ENCODE results near the gene NPHP4. TPM values are rescaled to one million over a fixed set of nuclear protein-coding genes. Genes with fewer than 3 reads are reported as not detected.

Gene NPHP4
- total RNA-seq, 1 donor from 2014 or later = 12.8 TPM

- H3K27me3 Mint-ChIP-seq (ENCODE audit: unreplicated experiment) = no peaks in the 10 kb centered on the region
- DNase-seq (ENCODE audit: extremely low spot score, unreplicated experiment) = peak; percentile 81
- TF ChIP-seq CTCF (IDR thresholded peaks at IDR 0.05) = no peak
- H3K4me1 Mint-ChIP-seq (ENCODE audit: unreplicated experiment) = peaks cover 7% of the 10 kb centered on the region
- H3K27ac Mint-ChIP-seq (ENCODE audit: unreplicated experiment) = no peak overlapping the region
- peaks cover 8% of the 10 kb centered on the region for H3K36me3 Mint-ChIP-seq (ENCODE audit: unreplicated experiment)
- no peaks in the 10 kb centered on the region for H3K9me3 Mint-ChIP-seq (ENCODE audit: unreplicated experiment)
- no peak overlapping the region for H3K4me3 Mint-ChIP-seq (ENCODE audit: unreplicated experiment)
Measured at GRCh38 chr1:5908461-5909375, 83.5 kb downstream of the NPHP4 start.

GRCh38 chr1:5907966-5908365, 84.3 kb downstream of the NPHP4 start:
- DNase-seq (ENCODE audit: extremely low spot score, unreplicated experiment) = peak; percentile 62
- no peak for TF ChIP-seq CTCF (IDR thresholded peaks at IDR 0.05)

DNA sequence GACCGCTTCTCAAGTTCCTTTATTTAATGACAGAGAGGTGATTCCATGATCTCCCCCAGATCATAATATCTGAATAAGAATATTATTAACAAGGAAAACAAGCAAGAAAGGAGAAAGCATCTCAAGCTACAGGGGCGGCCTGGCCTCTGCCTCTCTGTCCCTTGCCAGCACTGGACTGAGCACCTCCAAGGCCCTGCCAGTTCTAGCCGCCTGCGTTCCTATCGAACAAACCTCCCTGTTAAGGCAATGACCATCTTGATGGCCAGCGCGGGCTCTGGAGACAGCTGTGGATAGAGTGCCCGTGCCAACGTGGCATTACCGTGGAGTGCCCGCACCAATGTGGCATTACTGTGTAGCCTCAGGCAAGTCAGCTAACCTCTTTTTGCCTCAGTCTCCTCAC, 84.8 kb downstream of the NPHP4 start:
- peaks cover 10% of the 10 kb centered on the region for H3K36me3 Mint-ChIP-seq (ENCODE audit: unreplicated experiment)
- peak; percentile 70 for DNase-seq (ENCODE audit: extremely low spot score, unreplicated experiment)
- no peak for TF ChIP-seq CTCF (IDR thresholded peaks at IDR 0.05)
- no peaks in the 10 kb centered on the region for H3K27me3 Mint-ChIP-seq (ENCODE audit: unreplicated experiment)
- H3K4me1 Mint-ChIP-seq (ENCODE audit: unreplicated experiment) = no peaks in the 10 kb centered on the region
- H3K27ac Mint-ChIP-seq (ENCODE audit: unreplicated experiment) = no peak overlapping the region
- no peaks in the 10 kb centered on the region for H3K9me3 Mint-ChIP-seq (ENCODE audit: unreplicated experiment)
- no peak overlapping the region for H3K4me3 Mint-ChIP-seq (ENCODE audit: unreplicated experiment)

More at GRCh38 chr1:5907966-5908365, 84.3 kb downstream of the NPHP4 start:
- no peak overlapping the region for H3K4me3 Mint-ChIP-seq (ENCODE audit: unreplicated experiment)
- no peaks in the 10 kb centered on the region for H3K4me1 Mint-ChIP-seq (ENCODE audit: unreplicated experiment)
- H3K9me3 Mint-ChIP-seq (ENCODE audit: unreplicated experiment) = no peaks in the 10 kb centered on the region
- H3K27ac Mint-ChIP-seq (ENCODE audit: unreplicated experiment) = no peak overlapping the region
- no peaks in the 10 kb centered on the region for H3K27me3 Mint-ChIP-seq (ENCODE audit: unreplicated experiment)
- H3K36me3 Mint-ChIP-seq (ENCODE audit: unreplicated experiment) = peaks cover 10% of the 10 kb centered on the region

DNA sequence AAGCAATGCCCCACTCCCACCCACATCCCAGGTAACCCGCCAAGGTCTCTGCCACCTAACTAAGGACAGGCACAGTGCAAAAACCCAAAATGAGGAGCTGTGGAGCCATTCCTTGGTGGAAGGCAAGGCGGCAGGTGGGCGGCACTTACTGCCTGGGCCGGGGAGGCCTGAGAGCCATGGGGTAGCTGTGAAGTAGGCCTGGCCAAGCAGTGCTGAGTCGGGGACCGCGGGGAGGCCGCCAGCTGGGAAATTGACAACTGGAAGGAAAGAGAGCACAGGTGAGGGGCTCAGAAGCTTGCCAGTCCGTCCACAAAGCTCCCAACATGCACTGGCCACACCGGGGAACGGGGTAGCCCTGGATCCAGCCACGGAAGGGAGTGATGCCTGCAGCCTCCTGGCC, 85.3 kb downstream of the NPHP4 start:
- Mint-ChIP-seq H3K4me3 (ENCODE audit: unreplicated experiment) (no peak overlapping the region), H3K36me3 (ENCODE audit: unreplicated experiment) (peaks cover 10% of the 10 kb centered on the region), H3K9me3 (ENCODE audit: unreplicated experiment) (no peaks in the 10 kb centered on the region), H3K27me3 (ENCODE audit: unreplicated experiment) (no peaks in the 10 kb centered on the region), H3K4me1 (ENCODE audit: unreplicated experiment) (no peaks in the 10 kb centered on the region), H3K27ac (ENCODE audit: unreplicated experiment) (no peak overlapping the region)
- TF ChIP-seq CTCF (IDR thresholded peaks at IDR 0.05) = no peak
- DNase-seq (ENCODE audit: extremely low spot score, unreplicated experiment) = peak; percentile 82

GRCh38 chr1:5906116-5906515, 86.1 kb downstream of the NPHP4 start:
- no peak for TF ChIP-seq CTCF (IDR thresholded peaks at IDR 0.05)
- DNase-seq (ENCODE audit: extremely low spot score, unreplicated experiment) = peak; percentile 74
- Mint-ChIP-seq H3K36me3 (ENCODE audit: unreplicated experiment) (peaks cover 10% of the 10 kb centered on the region), H3K4me1 (ENCODE audit: unreplicated experiment) (no peaks in the 10 kb centered on the region), H3K27ac (ENCODE audit: unreplicated experiment) (no peak overlapping the region), H3K27me3 (ENCODE audit: unreplicated experiment) (no peaks in the 10 kb centered on the region), H3K9me3 (ENCODE audit: unreplicated experiment) (no peaks in the 10 kb centered on the region), H3K4me3 (ENCODE audit: unreplicated experiment) (no peak overlapping the region)
